C1 segment of cervical spinal cord (tissue), 14 donors: ENCODE results near the gene STXBP4.

Experiments used
- DNase-seq, 14 donors: peaks; one replicate each; lab custom pipeline; 2025; lab: John Stamatoyannopoulos, UW

The STXBP4 gene

DNA sequence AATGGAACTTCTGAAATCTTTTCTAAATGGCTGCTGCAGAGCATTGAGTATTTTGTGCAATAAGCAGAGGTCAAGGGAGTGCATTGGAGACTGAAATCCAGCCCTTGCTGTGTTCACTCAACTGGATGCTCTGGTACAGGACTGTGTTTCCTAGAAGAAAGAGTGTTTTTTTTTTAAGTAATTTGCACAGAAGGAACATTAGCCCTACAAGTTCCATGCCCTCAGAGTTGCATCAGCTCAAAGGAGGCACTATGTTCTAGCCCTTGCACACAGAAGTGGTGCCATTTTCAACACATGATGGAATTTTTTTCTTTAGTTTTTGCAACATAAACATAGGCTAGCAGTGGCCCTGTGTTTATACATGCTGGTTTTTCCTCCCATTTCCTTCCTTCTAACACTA lies 152.1 kb downstream of the STXBP4 start:
- DNase-seq: no peak

DNA sequence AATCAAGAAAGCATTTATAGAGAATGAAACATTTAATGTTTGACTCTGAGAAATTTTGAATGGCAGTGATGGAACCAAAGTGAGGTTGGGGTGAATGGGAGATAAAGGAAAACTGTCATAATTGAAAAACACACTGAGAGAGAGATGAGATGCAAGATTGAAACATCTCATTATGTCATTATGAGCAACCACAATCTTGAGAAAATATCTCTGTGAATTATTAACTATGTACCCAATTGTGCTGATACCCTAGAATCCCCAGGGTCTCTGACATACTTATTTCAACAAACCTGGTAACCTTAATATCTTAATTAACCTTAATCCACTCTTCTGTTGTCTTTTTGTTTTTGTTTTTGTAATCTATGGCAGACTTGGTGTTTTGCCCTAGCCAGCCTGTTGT lies 152.7 kb downstream of the STXBP4 start:
- DNase-seq: no peak

DNA sequence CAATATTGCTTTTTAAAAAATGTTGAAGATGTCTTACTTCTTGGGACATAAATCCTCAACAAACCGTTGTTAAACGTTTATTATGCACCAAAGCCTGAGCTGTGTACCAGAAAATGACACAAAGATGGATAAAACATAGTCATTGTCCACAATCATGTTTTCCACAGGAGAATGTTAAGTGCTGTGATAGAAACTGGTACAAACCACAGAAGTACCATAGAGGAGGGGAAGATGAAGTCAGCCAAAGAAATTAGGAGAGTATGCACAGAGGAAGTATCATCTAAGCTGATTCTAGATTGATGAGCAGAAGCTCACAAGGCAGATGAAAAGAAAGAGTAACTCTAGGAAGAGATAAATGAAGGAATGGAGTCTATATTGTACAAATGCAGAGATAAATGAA lies 153.5 kb downstream of the STXBP4 start:
- no peak for DNase-seq

DNA sequence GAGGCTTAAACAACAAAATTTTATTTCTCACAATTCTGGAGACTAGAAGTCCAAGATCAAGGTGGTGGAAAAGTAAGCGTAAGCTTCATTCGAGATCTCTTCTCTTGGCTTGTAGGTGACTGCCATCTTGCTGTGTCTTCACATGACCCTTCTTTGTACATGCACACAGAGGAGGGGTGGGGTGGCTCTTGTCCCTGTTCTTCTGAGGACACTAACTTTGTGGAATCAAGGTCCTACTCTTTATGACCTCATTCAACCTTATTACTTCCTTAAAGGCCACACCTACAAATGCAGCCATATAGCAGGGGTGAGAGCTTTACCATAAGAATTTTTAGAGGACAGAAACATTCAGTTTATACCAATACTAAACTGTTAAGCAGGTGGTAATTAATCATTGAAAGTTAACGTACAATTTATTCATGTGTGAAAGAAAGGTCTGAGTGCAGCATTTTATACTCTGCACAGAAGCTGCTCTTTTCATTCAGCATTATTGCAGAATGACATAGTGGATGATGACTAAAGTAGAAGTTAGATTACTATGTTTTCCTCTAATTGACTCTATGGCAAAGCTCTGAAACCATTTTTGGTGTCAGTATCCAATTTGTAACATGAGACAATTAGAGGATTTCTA lies 156.3 kb downstream of the STXBP4 start:
- DNase-seq: no peak

DNA sequence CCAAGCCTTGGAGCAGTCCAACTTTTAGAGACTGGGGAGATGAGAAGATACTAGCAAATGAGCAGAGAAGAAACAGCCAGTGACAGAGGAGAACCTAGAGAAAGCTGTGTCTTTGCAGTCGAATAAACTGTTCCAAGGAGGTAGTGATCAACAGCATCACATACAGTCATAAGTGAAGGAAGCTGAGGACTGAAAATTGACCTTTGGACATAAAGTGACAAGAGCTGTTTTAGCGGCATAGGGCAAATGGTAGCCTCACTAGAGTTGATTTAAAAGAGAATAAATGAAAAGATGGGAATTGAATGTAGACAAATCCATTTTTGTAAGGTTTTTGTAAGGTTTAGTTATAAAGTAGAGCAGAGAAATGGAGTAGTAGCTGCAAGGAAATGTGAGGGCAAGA lies 165.0 kb downstream of the STXBP4 start:
- no peak for DNase-seq

DNA sequence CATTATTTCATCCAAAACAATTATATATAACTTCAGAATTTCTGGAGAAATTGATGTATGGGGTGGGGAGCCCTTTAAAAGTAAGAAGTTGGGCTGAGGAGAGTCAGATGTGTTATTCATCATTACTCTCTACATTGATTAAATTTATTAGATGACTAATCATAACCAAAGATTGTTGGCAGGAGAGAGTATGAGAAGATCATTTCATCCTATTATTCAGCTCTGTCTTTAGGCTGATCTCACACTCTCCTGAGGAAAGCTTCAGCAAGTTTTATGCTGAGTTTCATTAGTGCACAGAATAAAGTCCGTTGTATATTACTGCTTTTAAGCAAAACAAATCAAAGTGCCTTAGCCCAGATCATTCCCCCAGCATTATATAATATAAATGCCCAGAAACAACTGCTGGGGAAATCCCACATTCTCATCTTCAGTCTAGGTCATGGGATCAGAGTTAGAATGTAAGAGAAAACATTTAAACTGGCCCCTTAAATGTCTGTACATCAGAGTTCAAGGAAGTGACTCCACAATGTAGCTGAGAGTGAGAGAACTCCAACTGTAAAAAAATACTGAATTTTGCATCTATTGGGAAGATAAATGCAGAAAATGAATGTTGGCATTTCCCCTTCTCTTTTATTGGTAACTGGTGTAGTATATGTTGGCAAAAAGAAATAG lies 166.1 kb downstream of the STXBP4 start:
- no peak for DNase-seq

DNA sequence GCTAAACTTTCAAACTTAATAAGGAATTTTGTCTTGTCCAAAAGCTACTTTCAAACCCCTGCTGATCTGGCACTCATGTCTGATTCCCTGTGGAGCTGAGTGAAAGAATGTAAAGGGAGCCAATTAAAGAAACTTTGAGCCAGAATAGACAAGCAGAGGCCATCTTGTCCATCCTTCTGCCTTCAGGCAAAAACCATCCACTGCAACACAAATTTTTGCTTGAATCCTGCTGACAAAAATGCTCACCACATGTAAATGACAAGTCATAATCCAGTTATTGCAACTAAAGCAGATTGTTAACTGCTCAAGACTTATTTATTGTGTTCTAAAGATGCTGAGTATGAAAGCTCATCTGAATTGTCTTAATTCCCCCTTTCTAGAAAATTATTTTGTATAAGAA lies 172.2 kb downstream of the STXBP4 start:
- no peak for DNase-seq

DNA sequence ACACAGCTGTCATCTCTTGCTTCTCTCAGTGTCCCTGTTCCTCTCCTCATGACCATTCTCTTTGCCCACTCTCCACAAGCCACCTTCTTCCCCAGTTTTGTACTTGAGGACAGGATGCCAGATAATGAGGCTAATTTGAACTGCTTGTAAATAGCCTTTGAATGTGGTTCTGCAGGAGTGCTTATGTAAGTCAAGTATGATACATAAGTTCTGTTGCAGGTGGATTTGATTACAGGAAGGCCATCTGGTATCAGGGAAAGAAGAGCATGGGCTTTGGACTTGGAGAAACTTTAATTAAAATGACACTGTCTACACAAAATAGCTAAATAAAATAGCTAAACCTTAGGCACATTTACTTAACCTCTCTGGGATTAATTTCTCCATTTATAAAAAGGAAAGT lies 176.0 kb downstream of the STXBP4 start:
- no peak for DNase-seq

DNA sequence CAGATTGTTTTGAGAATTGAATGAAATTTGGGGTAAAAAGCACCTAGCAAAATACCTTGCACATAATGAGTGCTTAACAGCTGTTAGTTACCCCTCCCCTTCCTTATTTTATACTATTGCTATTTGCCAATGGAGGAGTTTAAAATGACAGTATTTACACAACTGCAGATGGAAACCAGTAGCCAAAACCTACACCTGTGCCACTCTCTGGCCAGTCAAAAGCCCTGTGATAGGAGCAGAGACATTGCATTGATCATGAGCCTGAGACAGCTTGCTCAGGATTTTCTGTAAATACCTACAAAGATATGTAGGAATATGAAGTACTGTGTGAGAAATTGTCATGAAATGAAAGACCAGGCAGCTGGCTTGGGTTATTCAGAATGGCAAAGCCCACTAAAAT lies 180.9 kb downstream of the STXBP4 start:
- no peak for DNase-seq

DNA sequence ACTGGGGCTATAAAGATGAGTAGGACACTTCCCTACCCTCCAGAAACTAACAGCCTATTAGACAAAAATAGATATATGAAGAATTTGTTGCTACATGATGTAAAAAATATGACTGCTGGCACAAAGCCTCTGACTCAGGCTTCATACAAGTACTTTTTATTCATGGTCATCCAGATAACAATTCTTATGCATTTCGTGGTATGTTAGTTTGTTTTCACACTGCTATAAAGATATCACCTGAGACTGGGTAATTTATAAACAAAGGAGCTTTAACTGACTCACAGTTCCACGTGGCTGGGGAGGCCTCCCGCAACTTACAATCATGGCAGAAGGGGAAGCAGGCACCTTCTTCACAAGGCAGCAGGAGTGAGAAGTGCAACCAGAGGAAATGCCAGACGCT lies 183.7 kb downstream of the STXBP4 start:
- DNase-seq: no peak

DNA sequence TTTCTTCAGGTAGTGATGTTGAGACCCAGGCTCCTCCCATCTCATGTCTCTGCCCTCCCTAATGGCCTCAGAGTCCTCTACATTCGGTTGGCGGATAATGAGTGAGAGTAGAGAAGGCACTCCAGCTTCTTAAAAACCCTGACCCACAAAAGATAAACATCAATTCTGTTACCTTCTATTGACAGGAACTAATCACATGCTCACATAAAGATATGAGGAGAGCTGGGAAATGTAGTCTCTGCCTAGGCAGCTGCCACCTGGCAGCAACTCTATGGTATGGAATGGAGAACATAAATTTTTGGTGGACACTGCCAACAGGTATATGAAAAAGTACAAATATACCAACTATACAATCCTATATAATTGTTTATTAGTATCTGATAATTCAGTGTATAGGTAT lies 185.5 kb downstream of the STXBP4 start:
- no peak for DNase-seq

DNA sequence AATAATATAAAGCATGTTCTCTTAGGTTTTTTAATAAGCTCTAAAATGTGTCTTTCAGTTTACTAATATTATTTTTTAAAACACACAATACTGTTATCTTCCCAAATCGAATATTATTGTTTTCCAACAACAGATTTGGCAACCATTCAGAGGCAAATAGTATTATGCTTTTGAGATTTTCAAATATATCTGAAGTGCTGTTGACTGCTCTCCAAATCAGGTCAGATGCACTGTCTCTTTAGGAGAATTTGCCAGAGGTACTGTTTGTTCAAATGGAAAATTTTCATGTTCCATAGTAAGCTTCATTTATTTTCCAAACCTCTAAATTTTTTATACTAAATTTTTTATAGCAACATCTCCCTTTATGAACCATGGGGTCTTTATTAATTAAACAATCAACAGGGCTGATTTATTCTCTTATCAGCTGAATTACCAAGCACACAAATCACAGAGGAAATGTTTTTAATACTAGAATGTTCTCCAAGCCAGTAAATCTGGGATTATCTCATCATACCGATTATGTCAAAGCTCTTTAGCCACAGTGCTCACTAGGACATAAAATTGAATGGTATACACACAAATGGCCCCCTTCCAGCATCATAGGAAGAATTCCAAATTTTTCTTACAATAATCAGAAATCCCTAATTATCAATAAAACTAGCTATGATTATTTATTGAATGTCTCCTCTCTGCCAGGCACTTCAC lies 187.4 kb downstream of the STXBP4 start:
- peak in 1 of 14 donors; percentile 78 for DNase-seq

DNA sequence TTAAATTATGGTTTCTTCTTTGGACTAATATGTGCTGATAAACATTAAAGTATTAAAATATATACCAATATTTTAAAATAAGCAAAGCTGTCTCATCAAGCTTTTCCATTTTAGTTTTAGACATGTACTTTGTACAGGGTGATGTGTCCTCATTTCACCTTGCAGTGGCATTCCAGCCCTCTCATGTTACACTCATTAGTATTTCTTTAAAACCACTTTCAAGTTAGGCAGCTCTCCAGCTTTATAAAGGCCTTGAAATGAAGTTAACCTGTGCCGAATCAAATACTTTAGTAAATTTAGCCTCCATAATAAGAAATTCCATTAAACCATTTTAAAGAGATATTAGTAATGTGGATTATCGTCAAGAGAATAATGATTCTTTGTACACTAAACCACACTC lies 188.6 kb downstream of the STXBP4 start:
- no peak for DNase-seq

DNA sequence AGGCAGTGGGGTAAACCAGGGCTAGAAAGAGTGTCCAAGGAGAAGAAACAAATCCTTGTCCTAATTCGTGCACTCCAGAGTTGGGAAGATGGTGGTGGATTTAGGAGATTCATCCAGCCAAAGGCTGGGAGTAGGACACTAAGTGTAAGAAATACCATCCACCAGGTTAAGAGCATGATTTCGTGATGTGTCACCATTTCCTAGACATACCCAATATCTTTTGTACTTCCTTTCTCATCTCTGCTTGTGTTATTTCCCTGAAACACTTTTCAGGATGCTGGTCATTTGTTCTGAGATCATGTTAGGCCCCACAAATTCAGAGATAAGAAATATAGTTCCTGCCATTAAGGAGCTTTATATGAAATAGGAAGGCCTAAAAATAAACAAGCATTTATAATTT lies 189.9 kb downstream of the STXBP4 start:
- no peak for DNase-seq

DNA sequence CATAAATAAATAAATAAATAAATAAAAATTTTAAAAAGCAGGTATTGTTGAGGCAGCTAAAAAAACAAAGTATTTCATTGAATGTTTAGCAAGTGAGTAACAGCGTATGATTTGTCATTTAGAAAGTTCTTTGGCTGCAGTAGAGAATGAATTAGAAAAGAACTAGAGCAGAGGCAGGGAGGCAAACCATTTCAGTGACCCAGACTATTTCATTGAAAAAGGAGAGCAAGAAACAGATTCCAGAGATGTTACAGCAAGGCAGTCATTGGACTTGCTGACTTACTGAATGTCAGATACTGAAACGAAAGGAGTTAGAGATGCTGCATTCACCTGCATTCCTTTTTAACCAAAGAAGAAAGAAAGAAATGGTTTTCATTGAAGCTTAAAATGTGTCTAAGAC lies 190.7 kb downstream of the STXBP4 start:
- DNase-seq: no peak

DNA sequence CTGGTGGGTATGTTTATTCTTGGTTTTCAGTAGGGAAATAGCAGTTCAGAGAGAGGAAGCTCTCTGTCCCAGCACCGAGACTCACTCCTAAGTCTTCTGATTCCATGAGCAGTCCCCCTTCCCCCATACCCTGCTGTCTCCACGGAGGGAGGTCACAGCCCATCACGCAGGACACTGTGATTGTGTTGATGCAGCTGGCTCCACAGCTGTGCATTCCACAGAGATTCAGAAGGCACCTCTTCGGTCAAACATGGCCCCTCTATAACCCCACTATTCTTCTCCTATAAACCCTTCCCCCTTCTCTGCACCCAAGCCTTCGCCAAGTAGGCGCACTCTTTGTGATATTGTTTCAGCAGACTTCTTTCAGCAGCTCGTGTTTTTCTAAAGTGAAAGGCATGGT lies 191.9 kb downstream of the STXBP4 start:
- DNase-seq: no peak

DNA sequence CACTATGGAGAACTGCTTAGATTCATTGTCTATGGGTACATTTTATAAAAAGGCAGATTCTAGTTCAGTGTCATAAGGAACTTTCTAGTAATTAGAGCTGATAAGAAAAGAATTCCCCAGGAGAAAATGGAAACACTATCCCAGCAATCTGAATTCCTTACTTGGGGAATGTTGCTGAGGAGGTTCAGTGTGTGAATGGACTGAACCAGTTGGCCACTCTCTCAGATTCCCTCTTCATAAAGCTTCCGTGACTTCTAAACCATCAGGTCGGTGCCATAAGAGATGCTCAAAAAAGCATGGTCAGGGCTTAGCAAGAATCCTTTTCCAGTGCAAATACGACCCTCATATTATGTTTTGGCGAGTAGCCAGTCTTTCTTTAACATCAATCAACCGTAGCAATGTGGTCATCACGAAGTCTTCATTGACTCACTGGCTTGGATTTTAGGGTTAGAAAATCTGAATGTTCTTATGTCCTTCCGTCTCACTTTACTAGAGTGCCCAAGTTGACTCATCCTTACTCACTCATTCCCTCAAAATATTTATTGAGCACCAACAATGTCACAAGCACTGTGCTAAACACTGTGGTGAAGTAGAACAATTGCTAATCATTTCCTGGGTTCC lies 193.5 kb downstream of the STXBP4 start:
- DNase-seq: no peak

DNA sequence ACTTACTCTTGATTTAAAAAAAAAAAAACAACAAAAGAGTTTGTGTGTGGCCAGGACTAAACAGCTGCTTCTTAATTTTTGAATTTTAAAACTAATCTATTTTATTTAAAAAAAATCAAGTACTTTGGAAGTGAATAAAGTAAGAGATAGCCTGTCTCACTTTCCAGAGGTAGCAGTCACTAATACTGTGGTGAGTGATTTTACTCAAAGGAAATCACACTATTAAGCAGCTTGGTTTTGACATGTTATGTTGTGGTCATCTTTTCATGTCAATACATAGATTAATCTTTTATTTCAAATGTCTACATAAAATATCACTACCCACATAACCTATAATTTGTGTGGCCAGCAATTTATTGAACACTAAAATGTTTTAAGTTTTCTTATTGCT lies 194.0 kb downstream of the STXBP4 start:
- DNase-seq: no peak

DNA sequence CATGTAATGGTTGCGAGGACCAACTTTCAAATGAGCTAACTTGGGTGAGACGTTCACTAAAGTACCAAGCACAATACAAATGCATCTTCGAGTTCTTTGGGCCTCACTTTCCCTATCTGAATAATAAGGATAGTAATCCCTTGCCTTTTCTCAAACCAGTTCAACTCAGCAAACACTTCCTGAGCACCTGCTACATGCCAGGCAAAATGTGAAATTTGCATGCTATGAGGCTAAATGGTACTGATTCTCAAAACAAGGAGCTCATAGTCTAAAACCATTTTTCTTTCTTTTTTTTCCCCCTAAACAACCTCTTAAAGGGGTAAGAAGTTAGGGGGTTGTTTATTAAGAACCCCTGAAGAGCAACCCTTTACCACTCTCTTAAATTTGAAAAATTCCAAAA lies 194.8 kb downstream of the STXBP4 start:
- no peak for DNase-seq

DNA sequence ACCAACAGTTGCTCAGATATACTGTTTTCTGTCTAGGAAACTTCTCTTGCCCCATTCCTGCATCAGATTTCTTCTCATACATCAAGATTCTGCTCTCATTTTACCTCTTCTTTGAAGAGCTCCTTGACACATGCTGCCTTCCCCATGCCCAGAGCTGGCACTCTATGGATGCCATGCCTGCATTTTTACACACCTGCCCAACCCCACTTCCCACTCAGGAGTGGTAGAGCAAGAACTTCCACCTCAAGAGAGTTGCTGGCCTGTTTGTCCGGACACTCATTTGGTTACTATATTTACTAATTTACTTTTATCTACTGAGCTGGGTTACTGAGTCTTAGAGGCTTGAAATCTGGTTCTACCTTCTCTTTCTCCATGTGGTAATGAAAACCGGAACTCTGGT lies 197.9 kb downstream of the STXBP4 start:
- no peak for DNase-seq

DNA sequence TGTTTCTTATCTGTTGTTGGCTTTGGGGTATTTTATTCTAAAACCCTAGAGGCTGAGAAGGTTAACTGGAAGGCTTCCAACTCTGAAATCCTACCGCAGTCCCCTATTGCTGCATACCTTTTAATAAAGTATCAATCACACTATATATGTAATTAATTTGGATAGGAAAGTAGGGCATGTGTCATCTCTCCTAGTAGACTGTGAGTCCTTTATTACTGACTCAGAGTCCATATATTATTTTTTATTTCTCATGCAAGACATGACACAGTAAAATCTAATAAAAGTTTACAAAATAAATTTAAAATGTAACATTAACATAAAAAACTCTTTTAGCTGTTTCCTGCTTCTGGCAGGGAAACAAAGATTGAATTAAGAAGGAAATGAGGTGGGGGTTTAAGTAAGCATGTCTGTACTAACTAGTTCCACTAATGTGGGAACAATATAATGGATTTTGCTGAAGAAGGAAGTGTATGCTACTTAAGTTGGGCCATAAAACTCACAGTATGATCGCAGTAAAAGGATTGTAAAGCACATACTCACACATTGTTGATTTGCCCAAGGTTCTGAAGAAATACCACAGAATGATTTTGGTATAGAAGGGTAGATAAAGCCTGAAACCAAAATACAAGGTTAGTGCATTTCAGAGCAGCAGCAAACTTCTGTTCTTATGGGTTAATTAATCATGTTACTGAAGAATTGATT lies 198.6 kb downstream of the STXBP4 start:
- DNase-seq: no peak
